Mucosa of descending colon (tissue), 3 donors: ENCODE results near the gene OR11G2. TPM values are rescaled to one million over a fixed set of nuclear protein-coding genes. Genes with fewer than 3 reads are reported as not detected.

ENCODE experiments used
- ATAC-seq: fragments of 200-7000 bp; cut with Tn5 transposase; one replicate; pipeline ENCODE4 v1.9.1; 2020; ENCODE audit warnings: mild to moderate bottlenecking, moderate library complexity
- DNase-seq, 3 donors: peaks; one replicate each; pipeline ENCODE4 v3.0.0-alpha.2; 2020
- H3K36me3 ChIP-seq: fragments of 200-600 bp; one replicate; pipeline ENCODE4 v1.8.0; 2021; ENCODE audit warnings: low read depth, mild to moderate bottlenecking
- H3K4me1 ChIP-seq: fragments of 200-600 bp; one replicate; pipeline ENCODE4 v1.8.0; 2021; ENCODE audit warnings: low read depth, mild to moderate bottlenecking
- H3K4me3 ChIP-seq: fragments of 200-600 bp; one replicate; pipeline ENCODE4 v1.8.0; 2021; ENCODE audit warnings: mild to moderate bottlenecking
- H3K9me3 ChIP-seq: fragments of 200-600 bp; one replicate; pipeline ENCODE4 v1.8.0; 2021; ENCODE audit warnings: mild to moderate bottlenecking
- CTCF ChIP-seq: fragments of 200-600 bp; IDR thresholded peaks from one replicate; pipeline ENCODE4 v1.8.0; 2022; ENCODE audit warnings: antibody characterized with exemption, mild to moderate bottlenecking
- intact Hi-C, 2 donors: fragments of 100-400 bp; cut with DNase I in 1 of 2; cut with micrococcal nuclease in 1 of 2; formaldehyde crosslinking; loops; one replicate each; pipeline versions ENCODE4 v1.11.0 to v1.11.1; 2022; cut with DNase I, micrococcal nuclease
- total RNA-seq, 3 donors: library from RNA; stranded (reverse); fragmentation: NEBNext Ultra II Directional in 2 of 3; extraction: Animal tissue kit (Norgen Biotek cat#: 25700) in 2 of 3; gene quantifications; one replicate each; pipeline versions ENCODE4 v1.2.1 to v1.2.4, GENCODE V29; 2021 to 2023
- donor health status: DM: no; HTN: no; CAD: no; lungs with moderate emphysema.
- donor health status: DM: no; HTN: no; CAD: no.
- donor health status: DM: no; HTN: yes; CAD: no.

The OR11G2 gene
- total RNA-seq, 3 donors from 2014 or later: not detected

- no peak for ATAC-seq
- no peaks in the 10 kb centered on the region for H3K36me3 ChIP-seq
- intact Hi-C loops: no loop called here
These were observed 14.4 kb upstream of the OR11G2 start for GRCh38 chr14:20176330-20176729.

GRCh38 chr14:20177433-20177974 is 13.2 kb upstream of the OR11G2 start:
- no peak for ATAC-seq

More at GRCh38 chr14:20176330-20176729, 14.4 kb upstream of the OR11G2 start:
- no peaks in the 10 kb centered on the region for H3K4me1 ChIP-seq
- TF ChIP-seq CTCF: no peak
- no peak for DNase-seq
- H3K9me3 ChIP-seq: no peaks in the 10 kb centered on the region
- no peak overlapping the region for H3K4me3 ChIP-seq

GRCh38 chr14:20179218-20179617 is 11.5 kb upstream of the OR11G2 start:
- H3K9me3 ChIP-seq: no peaks in the 10 kb centered on the region
- TF ChIP-seq CTCF: no peak
- H3K36me3 ChIP-seq: no peaks in the 10 kb centered on the region
- ATAC-seq (no peak), DNase-seq (peak in 1 of 3 donors; percentile 2)
- H3K4me3 ChIP-seq: no peak overlapping the region
- H3K4me1 ChIP-seq: no peaks in the 10 kb centered on the region
- intact Hi-C loops: no loop called here

More at GRCh38 chr14:20177433-20177974, 13.2 kb upstream of the OR11G2 start:
- Histone ChIP-seq H3K36me3 (no peaks in the 10 kb centered on the region), H3K9me3 (no peaks in the 10 kb centered on the region), H3K4me3 (no peak overlapping the region), H3K4me1 (no peaks in the 10 kb centered on the region)
- intact Hi-C loops: no loop called here
- no peak for TF ChIP-seq CTCF
- no peak for DNase-seq

GRCh38 chr14:20179880-20180279 is 10.8 kb upstream of the OR11G2 start:
- Histone ChIP-seq H3K4me3 (no peak overlapping the region), H3K36me3 (no peaks in the 10 kb centered on the region), H3K9me3 (no peaks in the 10 kb centered on the region), H3K4me1 (no peaks in the 10 kb centered on the region)
- intact Hi-C loops: no loop called here
- ATAC-seq: no peak
- TF ChIP-seq CTCF: no peak
- no peak for DNase-seq

GRCh38 chr14:20180486-20180885 is 10.2 kb upstream of the OR11G2 start:
- Histone ChIP-seq H3K9me3 (no peaks in the 10 kb centered on the region), H3K4me1 (no peaks in the 10 kb centered on the region), H3K36me3 (no peaks in the 10 kb centered on the region), H3K4me3 (no peak overlapping the region)
- ATAC-seq: no peak
- intact Hi-C loops: no loop called here
- no peak for TF ChIP-seq CTCF
- no peak for DNase-seq

GRCh38 chr14:20184181-20184580 is 6.5 kb upstream of the OR11G2 start:
- no peaks in the 10 kb centered on the region for H3K36me3 ChIP-seq
- no peak for TF ChIP-seq CTCF
- no peak for DNase-seq
- ATAC-seq: no peak
- no peaks in the 10 kb centered on the region for H3K9me3 ChIP-seq
- intact Hi-C loops: no loop called here
- H3K4me1 ChIP-seq: no peaks in the 10 kb centered on the region
- H3K4me3 ChIP-seq: no peak overlapping the region
